Endothelial cell of umbilical vein (primary cell): Measurements from ENCODE around the gene PLEKHA8. TPM values are rescaled to one million over a fixed set of nuclear protein-coding genes. Genes with fewer than 3 reads are reported as not detected.

Experiments
- BruUV-seq: library from RNA; stranded (reverse); fragments of 400-500 nt; replicated peaks from 2 replicates; lab custom pipeline; 2021; lab: Mats Ljungman, UMichigan
- CTCF ChIA-PET: fragments of 300-600, 350-600 bp; sonication (Branson Sonifier 250); formaldehyde crosslinking; loops from one replicate; lab custom pipeline; 2021; ENCODE audit warnings: antibody characterized with exemption, inconsistent platforms; lab: Charles Lee
- POLR2A ChIA-PET: fragments of 300-600, 350-600 bp; sonication (Branson Sonifier 250); formaldehyde crosslinking; loops from one replicate; lab custom pipeline; 2021; ENCODE audit warnings: antibody characterized with exemption, inconsistent platforms; lab: Charles Lee
- DNase-seq: peaks from one replicate; pipeline ENCODE4 v3.0.0-alpha.2; 2011; ENCODE audit warnings: low read depth, low spot score
- FAIRE-seq: peaks from 2 replicates; lab custom pipeline; 2011; peaks lifted over from hg19 to GRCh38; lab: Jason Lieb, UNC
- H2AFZ ChIP-seq: 2 replicates; pipeline ENCODE4 v1.6.0; 2012; ENCODE audit warnings: low read depth, low read length, control low read depth, inconsistent platforms
- H3K27ac ChIP-seq: 2 replicates; pipeline ENCODE4 v1.5.1; 2011; ENCODE audit warnings: low read depth, mild to moderate bottlenecking, control low read depth, low read length, moderate library complexity; ENCODE audit not compliant: insufficient read depth
- H3K27me3 ChIP-seq, 2 experiments: 2 replicates each; pipeline versions ENCODE4 v1.6.0 to v1.6.1; 2011; ENCODE audit warnings: low read length in 2 of 2, mixed read lengths in 1 of 2; ENCODE audit not compliant: control insufficient read depth in 2 of 2, insufficient read depth in 2 of 2
- H3K36me3 ChIP-seq, 2 experiments: 2 replicates in 1 of 2; 3 replicates in 1 of 2; pipeline ENCODE4 v1.5.1; 2011; ENCODE audit warnings: low read length in 2 of 2, mild to moderate bottlenecking in 1 of 2, moderate library complexity in 1 of 2; ENCODE audit not compliant: control insufficient read depth in 2 of 2, insufficient read depth in 2 of 2; ENCODE audit errors: extremely low read depth in 1 of 2
- H3K4me1 ChIP-seq: 3 replicates; pipeline ENCODE4 v1.5.1; 2011; ENCODE audit warnings: mild to moderate bottlenecking, low read length; ENCODE audit not compliant: control insufficient read depth, insufficient read depth; ENCODE audit errors: extremely low read depth
- H3K4me2 ChIP-seq: 2 replicates; pipeline ENCODE4 v1.6.1; 2011; ENCODE audit warnings: low read length, control low read depth, mixed read lengths; ENCODE audit not compliant: insufficient read depth
- H3K4me3 ChIP-seq, 3 experiments: fragments of 200-600 bp in 1 of 3; sonication (generic), shearing (Covaris generic) in 1 of 3; replicated peaks in 1 of 3; 2 replicates each; pipeline ENCODE4 v1.5.1; 2011 to 2016; ENCODE audit warnings: control low read depth in 3 of 3, low read length in 3 of 3, mild to moderate bottlenecking in 2 of 3, inconsistent platforms in 1 of 3, low read depth in 1 of 3, moderate library complexity in 1 of 3; ENCODE audit not compliant: insufficient read depth in 1 of 3
- H3K79me2 ChIP-seq: 2 replicates; pipeline ENCODE4 v1.6.0; 2012; ENCODE audit warnings: low read length, inconsistent platforms; ENCODE audit not compliant: control insufficient read depth, insufficient read depth
- H3K9ac ChIP-seq: replicated peaks from 2 replicates; pipeline ENCODE3; 2011; ENCODE audit warnings: low read length, control low read depth; ENCODE audit not compliant: insufficient read depth; ENCODE audit errors: extremely low read depth
- H3K9me1 ChIP-seq: replicated peaks from 3 replicates; pipeline ENCODE4 v1.6.0; 2011; ENCODE audit warnings: mild to moderate bottlenecking, low read length; ENCODE audit not compliant: control insufficient read depth, insufficient read depth; ENCODE audit errors: extremely low read depth
- H3K9me3 ChIP-seq: replicated peaks from 2 replicates; pipeline ENCODE4 v1.5.1; 2012; ENCODE audit warnings: low read length, inconsistent platforms; ENCODE audit not compliant: control insufficient read depth, insufficient read depth
- H4K20me1 ChIP-seq: replicated peaks from 2 replicates; pipeline ENCODE3; 2011; ENCODE audit warnings: mild to moderate bottlenecking, low read length; ENCODE audit not compliant: control insufficient read depth, insufficient read depth; ENCODE audit errors: extremely low read depth
- EZH2 ChIP-seq: IDR thresholded peaks from 2 replicates; pipeline ENCODE4 v1.6.1; 2012; ENCODE audit warnings: borderline replicate concordance, low read depth, mild to moderate bottlenecking, moderate library complexity, low read length, inconsistent platforms; ENCODE audit not compliant: severe bottlenecking
- FOS ChIP-seq: IDR thresholded peaks from 2 replicates; pipeline ENCODE4 v1.6.1; 2011; ENCODE audit warnings: mild to moderate bottlenecking, low read length, moderate library complexity, borderline replicate concordance; ENCODE audit not compliant: insufficient read depth
- GATA2 ChIP-seq: IDR thresholded peaks from 2 replicates; pipeline ENCODE4 v1.7.0; 2011; ENCODE audit warnings: low read depth, mild to moderate bottlenecking, moderate library complexity, mixed read lengths, low read length; ENCODE audit not compliant: insufficient read length, insufficient read depth
- JUN ChIP-seq: IDR thresholded peaks from 2 replicates; pipeline ENCODE4 v1.6.1; 2011; ENCODE audit warnings: borderline replicate concordance, low read depth; ENCODE audit not compliant: insufficient read length, insufficient read depth
- MYC ChIP-seq: IDR thresholded peaks from one replicate; pipeline ENCODE4 v1.6.1; 2011; ENCODE audit warnings: mild to moderate bottlenecking, low read depth, low read length
- POLR2A ChIP-seq: IDR thresholded peaks from 2 replicates; pipeline ENCODE4 v1.6.1; 2012; ENCODE audit warnings: low read depth, mild to moderate bottlenecking, control low read depth, low read length
- POLR2AphosphoS5 ChIP-seq: IDR thresholded peaks from 2 replicates; pipeline ENCODE4 v1.6.1; 2012; ENCODE audit warnings: low read depth, mild to moderate bottlenecking, control low read depth, low read length, moderate library complexity; ENCODE audit not compliant: insufficient read depth
- dilution Hi-C: fragments of 300-500 bp; cut with MboI; formaldehyde crosslinking; loops from one replicate; pipeline ENCODE4 v1.15.0; 2019; ENCODE audit warnings: low sequenced_read_pairs; ENCODE audit not compliant: extremely low pct_ligation_motif_present
- intact Hi-C: fragments of 100-400 bp; cut with micrococcal nuclease; formaldehyde crosslinking; loops from one replicate; pipeline ENCODE4 v1.10.0; 2022
- polyA plus RNA-seq, 4 experiments: library from polyadenylated mRNA; depleted of rRNA in 3 of 4; stranded (reverse) in 3 of 4; unstranded in 1 of 4; fragments of >200 nt; gene quantifications; 2 replicates each; pipeline versions ENCODE4 v1.2.1 to v1.2.3, GENCODE V29; 2011 to 2012; ENCODE audit warnings: missing spikeins in 1 of 4
- total RNA-seq: library from RNA; stranded (reverse); gene quantifications from 2 replicates; pipeline ENCODE4 v1.2.3, GENCODE V29; 2021
- TF ChIP-seq, protein P1 (sequence below), 2 donors: IDR thresholded peaks; 1 replicate in 1 of 2; 2 replicates in 1 of 2; pipeline ENCODE4 v1.5.1; 2011; ENCODE audit warnings: low read length in 2 of 2, mild to moderate bottlenecking in 2 of 2, moderate library complexity in 2 of 2, control low read depth in 1 of 2, inconsistent platforms in 1 of 2, low read depth in 1 of 2; ENCODE audit not compliant: insufficient read depth in 1 of 2; ENCODE audit errors: extremely low read depth in 1 of 2
- TF ChIP-seq, protein P2 (sequence below): IDR thresholded peaks from 2 replicates; pipeline ENCODE4 v1.6.1; 2011; ENCODE audit not compliant: insufficient read depth, insufficient read length

The PLEKHA8 gene
- total and polyA plus RNA-seq, 2 donors (not counting 3 experiments of a cell fraction or from before 2014, with no cell fraction given) = 4.5 to 19.8 TPM

DNA sequence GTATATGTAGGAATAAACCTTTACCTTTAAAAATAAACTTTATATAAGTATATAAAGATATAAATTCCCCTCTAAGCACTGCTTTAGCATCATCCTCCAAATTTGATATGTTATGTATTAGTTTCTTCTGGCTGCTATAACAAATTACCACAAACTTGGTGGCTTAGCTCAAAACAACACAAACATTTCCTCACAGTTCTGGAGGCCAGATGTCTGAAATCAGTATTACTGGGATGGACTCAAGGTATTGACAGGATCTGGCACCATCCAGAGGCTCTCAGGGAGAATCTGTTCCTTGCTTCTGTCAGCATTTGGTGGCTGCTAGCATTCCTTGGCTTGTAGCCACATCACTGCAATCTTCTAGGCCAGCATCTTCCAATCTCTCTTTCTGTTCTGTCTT, 31.9 kb upstream of the PLEKHA8 start:
- TF ChIP-seq JUN (no peak), POLR2A (no peak), GATA2 (no peak), FOS (no peak), MYC (no peak), EZH2 (no peak), POLR2AphosphoS5 (no peak)
- TF ChIP-seq, protein P1, sequence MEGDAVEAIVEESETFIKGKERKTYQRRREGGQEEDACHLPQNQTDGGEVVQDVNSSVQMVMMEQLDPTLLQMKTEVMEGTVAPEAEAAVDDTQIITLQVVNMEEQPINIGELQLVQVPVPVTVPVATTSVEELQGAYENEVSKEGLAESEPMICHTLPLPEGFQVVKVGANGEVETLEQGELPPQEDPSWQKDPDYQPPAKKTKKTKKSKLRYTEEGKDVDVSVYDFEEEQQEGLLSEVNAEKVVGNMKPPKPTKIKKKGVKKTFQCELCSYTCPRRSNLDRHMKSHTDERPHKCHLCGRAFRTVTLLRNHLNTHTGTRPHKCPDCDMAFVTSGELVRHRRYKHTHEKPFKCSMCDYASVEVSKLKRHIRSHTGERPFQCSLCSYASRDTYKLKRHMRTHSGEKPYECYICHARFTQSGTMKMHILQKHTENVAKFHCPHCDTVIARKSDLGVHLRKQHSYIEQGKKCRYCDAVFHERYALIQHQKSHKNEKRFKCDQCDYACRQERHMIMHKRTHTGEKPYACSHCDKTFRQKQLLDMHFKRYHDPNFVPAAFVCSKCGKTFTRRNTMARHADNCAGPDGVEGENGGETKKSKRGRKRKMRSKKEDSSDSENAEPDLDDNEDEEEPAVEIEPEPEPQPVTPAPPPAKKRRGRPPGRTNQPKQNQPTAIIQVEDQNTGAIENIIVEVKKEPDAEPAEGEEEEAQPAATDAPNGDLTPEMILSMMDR (IDR thresholded peaks at IDR 0.05; ENCODE audit: extremely low read depth in 1 of 2, insufficient read depth in 1 of 2, low read depth in 1 of 2, low read length in 2 of 2) = no peak
- TF ChIP-seq, protein P2, sequence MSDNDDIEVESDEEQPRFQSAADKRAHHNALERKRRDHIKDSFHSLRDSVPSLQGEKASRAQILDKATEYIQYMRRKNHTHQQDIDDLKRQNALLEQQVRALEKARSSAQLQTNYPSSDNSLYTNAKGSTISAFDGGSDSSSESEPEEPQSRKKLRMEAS = no peak
- ChIA-PET POLR2A (no interaction called here), CTCF (no interaction called here)
- no TSS peak for BruUV-seq
- no peaks in the 10 kb centered on the region for H4K20me1 ChIP-seq
- no peak overlapping the region for H3K9ac ChIP-seq
- no peak overlapping the region for H3K4me2 ChIP-seq
- H3K4me1 ChIP-seq = peaks cover 3% of the 10 kb centered on the region
- dilution Hi-C loops (no loop called here), intact Hi-C loops (no loop called here)
- H3K9me1 ChIP-seq = no peaks in the 10 kb centered on the region
- H3K27me3 ChIP-seq = no peaks in the 10 kb centered on the region
- FAIRE-seq (no peak), DNase-seq (no peak)
- H3K36me3 ChIP-seq = no peaks in the 10 kb centered on the region
- H3K79me2 ChIP-seq = no peaks in the 10 kb centered on the region
- no peak overlapping the region for H3K27ac ChIP-seq
- no peak overlapping the region for H3K4me3 ChIP-seq
- H3K9me3 ChIP-seq = peaks cover 3% of the 10 kb centered on the region
- H2AFZ ChIP-seq = no peak overlapping the region
